Stimulated activated CD8-positive, alpha-beta memory T cell treated with anti-CD3 and anti-CD28 coated beads, Interleukin-12 subunit alpha, Interleukin-12 subunit beta, amount 100 ng/mL, for 4 hours (primary cell): ENCODE data around the gene KLHDC2.
"Not testable (repeated sequence)": the region's sequence is repeated elsewhere in the genome, so short reads cannot be mapped to it uniquely, and the experiment has no call there.

ENCODE experiments used
- DNase-seq: peaks from one replicate; pipeline ENCODE4 v3.0.0-alpha.2; 2020; ENCODE audit warnings: low read depth

KLHDC2 gene

GRCh38 chr14:49778421-49778820 is 10.5 kb downstream of the KLHDC2 start:
- no peak for DNase-seq

DNA sequence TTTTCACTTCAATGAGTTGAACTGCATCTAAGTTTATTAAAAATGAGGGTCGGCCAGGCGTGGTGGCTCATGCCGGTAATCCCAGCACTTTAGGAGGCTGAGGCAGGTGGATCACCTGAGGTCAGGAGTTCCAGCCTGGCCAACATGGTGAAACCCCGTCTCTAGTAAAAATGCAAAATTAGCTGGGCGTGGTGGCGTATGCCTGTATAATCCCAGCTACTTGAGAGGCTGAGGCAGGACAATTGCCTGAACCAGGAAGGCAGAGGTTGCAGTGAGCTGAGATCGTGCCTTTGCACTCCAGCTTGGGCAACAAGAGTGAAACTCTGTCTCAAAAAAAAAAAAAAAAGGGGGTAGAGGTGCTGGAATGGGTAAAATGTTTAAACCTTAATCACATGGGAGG is 13.1 kb downstream of the KLHDC2 start:
- DNase-seq: not testable (repeated sequence)

- DNase-seq: no peak
These were observed 15.6 kb downstream of the KLHDC2 start for GRCh38 chr14:49783394-49784014.

- DNase-seq: no peak
These were observed 18.4 kb downstream of the KLHDC2 start for GRCh38 chr14:49786315-49786714.

- DNase-seq: no peak
These were observed 24.7 kb downstream of the KLHDC2 start for GRCh38 chr14:49792618-49793017.

GRCh38 chr14:49796025-49796424 is 28.1 kb downstream of the KLHDC2 start:
- DNase-seq: no peak

DNA sequence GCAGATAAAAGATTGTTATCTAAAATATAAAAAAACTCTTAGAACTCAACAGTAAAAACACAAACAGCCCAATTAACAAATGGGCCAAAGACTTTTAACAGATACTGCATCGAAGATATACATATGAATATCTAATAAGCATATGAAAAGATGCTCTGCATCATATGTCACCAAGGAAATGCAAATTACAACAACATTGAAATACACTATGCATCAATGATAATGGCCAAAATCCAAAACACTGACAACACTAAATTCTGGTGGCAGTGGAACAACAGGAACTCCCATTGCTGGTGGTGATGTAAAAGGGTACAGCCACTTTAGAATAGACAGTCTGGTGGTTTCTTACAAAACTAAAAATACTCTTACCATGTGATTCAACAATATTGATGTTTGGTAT is 40.8 kb downstream of the KLHDC2 start:
- DNase-seq: no peak

- not testable (repeated sequence) for DNase-seq
These were observed 48.2 kb downstream of the KLHDC2 start for GRCh38 chr14:49816118-49816517.

- DNase-seq: no peak
These were observed 48.9 kb downstream of the KLHDC2 start for GRCh38 chr14:49816844-49817243.

GRCh38 chr14:49820176-49820575 is 52.2 kb downstream of the KLHDC2 start:
- DNase-seq: no peak

DNA sequence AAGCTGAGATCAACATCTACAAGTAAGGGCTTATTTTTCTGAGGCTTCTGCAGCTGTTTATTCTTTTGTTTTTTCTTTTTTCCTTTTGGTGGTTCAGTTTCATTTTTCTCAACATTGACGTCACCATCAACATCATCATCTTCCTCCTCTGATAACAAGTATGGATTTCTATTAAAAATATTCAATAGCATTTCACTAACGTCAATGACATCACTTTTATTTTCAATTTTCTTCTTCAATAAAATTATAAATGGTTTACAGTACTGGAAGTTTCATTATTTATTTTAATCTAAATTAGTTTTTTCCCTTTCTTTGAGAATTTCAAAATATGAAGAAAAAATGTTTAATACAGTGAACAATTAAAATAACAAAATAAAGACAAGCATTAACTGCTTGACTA is 60.7 kb downstream of the KLHDC2 start:
- no peak for DNase-seq
